AG10803 (cell line): ENCODE measurements around the gene KIF19.

Experiments used
- DNase-seq: peaks from one replicate; pipeline ENCODE4 v3.0.0; 2010; ENCODE audit warnings: low read depth
- H3K4me3 ChIP-seq: 2 replicates; pipeline ENCODE4 v1.5.1; 2011; ENCODE audit warnings: mild to moderate bottlenecking, low read length, control low read depth
- CTCF ChIP-seq: conservative IDR thresholded peaks from 2 replicates; pipeline ENCODE4 v1.5.1; 2011; ENCODE audit warnings: mild to moderate bottlenecking, low read length, control low read depth, inconsistent platforms

KIF19 gene

GRCh38 chr17:74324521-74324920 is 1.5 kb upstream of the KIF19 start:
- no peak overlapping the region for H3K4me3 ChIP-seq
- no peak for TF ChIP-seq CTCF
- DNase-seq = no peak

GRCh38 chr17:74325376-74325742 is 667 bp upstream of the KIF19 start:
- DNase-seq = no peak
- TF ChIP-seq CTCF = no peak
- no peak overlapping the region for H3K4me3 ChIP-seq

- no peak for DNase-seq
- TF ChIP-seq CTCF = no peak
- H3K4me3 ChIP-seq = no peak overlapping the region
Measured at GRCh38 chr17:74326506-74326905, 480 bp downstream of the KIF19 start.

- DNase-seq = no peak
- no peak for TF ChIP-seq CTCF
- no peak overlapping the region for H3K4me3 ChIP-seq
Measured at GRCh38 chr17:74328487-74328886, 2.5 kb downstream of the KIF19 start.

GRCh38 chr17:74329378-74329777 is 3.4 kb downstream of the KIF19 start:
- DNase-seq = no peak
- H3K4me3 ChIP-seq = no peak overlapping the region
- TF ChIP-seq CTCF = no peak

- no peak for DNase-seq
- TF ChIP-seq CTCF = no peak
- no peak overlapping the region for H3K4me3 ChIP-seq
Measured at GRCh38 chr17:74330446-74330845, 4.4 kb downstream of the KIF19 start.

GRCh38 chr17:74332017-74332650 is 6.1 kb downstream of the KIF19 start:
- no peak overlapping the region for H3K4me3 ChIP-seq
- no peak for DNase-seq
- no peak for TF ChIP-seq CTCF
